Peyer's patch (tissue), 4 donors: ENCODE data around the gene PCBP3. TPM values are rescaled to one million over a fixed set of nuclear protein-coding genes. Genes with fewer than 3 reads are reported as not detected.
A peak's percentile ranks its signal among the peaks of the same experiment; 100 is the strongest.

Experiments
- DNase-seq, 3 donors: peaks; one replicate each; pipeline ENCODE4 v3.0.0-alpha.2; 2017 to 2019
- H3K27ac ChIP-seq, 4 donors: fragments of 200-600 bp; sonication (generic); one replicate each; pipeline ENCODE4 v1.5.1; 2016 to 2019
- H3K27me3 ChIP-seq, 2 donors: fragments of 200-600 bp; sonication (generic); one replicate each; pipeline ENCODE4 v1.5.1; 2019
- H3K36me3 ChIP-seq, 3 donors: fragments of 200-600 bp; sonication (generic); one replicate each; pipeline ENCODE4 v1.5.1; 2016 to 2019
- H3K4me1 ChIP-seq, 4 donors: fragments of 200-600 bp; sonication (generic); one replicate each; pipeline ENCODE4 v1.5.1; 2016 to 2019
- H3K4me3 ChIP-seq, 4 donors: fragments of 200-600 bp; sonication (generic); 1 replicate in 3 of 4; 2 replicates in 1 of 4; pipeline ENCODE4 v1.5.1; 2016 to 2019; ENCODE audit warnings: mild to moderate bottlenecking in 1 of 4
- H3K9me3 ChIP-seq, 4 donors: fragments of 200-600 bp; sonication (generic); one replicate each; pipeline ENCODE4 v1.5.1; 2016 to 2019; ENCODE audit warnings: mild to moderate bottlenecking in 1 of 4
- CTCF ChIP-seq, 6 experiments: fragments of 450-650 bp in 4 of 6; fragments of 200-600 bp in 2 of 6; sonication (generic) in 1 of 6; IDR thresholded peaks; one replicate each; pipeline ENCODE4 v1.5.1; 2017 to 2019; ENCODE audit warnings: antibody characterized with exemption in 6 of 6, mild to moderate bottlenecking in 3 of 6, moderate library complexity in 1 of 6
- POLR2A ChIP-seq, 2 donors: fragments of 450-650 bp; IDR thresholded peaks; one replicate each; pipeline ENCODE4 v1.5.1; 2017; ENCODE audit warnings: antibody characterized with exemption in 2 of 2, mild to moderate bottlenecking in 2 of 2, moderate library complexity in 2 of 2
- total RNA-seq, 4 donors: library from RNA; depleted of rRNA; stranded (reverse); fragments of >200 nt; gene quantifications; one replicate each; pipeline ENCODE4 v1.1.0, GENCODE V29; 2016

The PCBP3 gene
- total RNA-seq, 4 donors from 2014 or later, result 1.1 to 6.0 (median 4.4) TPM; not detected in 1

- Histone ChIP-seq H3K36me3 (peaks cover 0 to 10% (median 0%) of the 10 kb centered on the region in 3 donors), H3K27ac (peak overlapping the region in 2 of 4 donors; percentile 6 to 82), H3K4me3 (no peak overlapping the region), H3K9me3 (no peaks in the 10 kb centered on the region), H3K27me3 (no peaks in the 10 kb centered on the region), H3K4me1 (peaks cover 0 to 18% (median 4%) of the 10 kb centered on the region in 4 donors)
- TF ChIP-seq POLR2A (IDR thresholded peaks at IDR 0.05) (no peak), CTCF (IDR thresholded peaks at IDR 0.05) (no peak)
- DNase-seq, result peak in 1 of 3 donors; percentile 44
Measured at GRCh38 chr21:45985471-45986315, 342.2 kb downstream of the PCBP3 start.

GRCh38 chr21:45986316-45987051 lies 343.0 kb downstream of the PCBP3 start:
- no peak for TF ChIP-seq CTCF (IDR thresholded peaks at IDR 0.05)
- TF ChIP-seq POLR2A (IDR thresholded peaks at IDR 0.05), result no peak
- peaks cover 0 to 14% (median 3%) of the 10 kb centered on the region in 4 donors for H3K4me1 ChIP-seq
- no peaks in the 10 kb centered on the region for H3K27me3 ChIP-seq
- no peaks in the 10 kb centered on the region for H3K9me3 ChIP-seq
- peak in 1 of 3 donors; percentile 34 for DNase-seq
- peaks cover 0 to 10% (median 0%) of the 10 kb centered on the region in 3 donors for H3K36me3 ChIP-seq
- H3K27ac ChIP-seq, result peak overlapping the region in 2 of 4 donors; percentile 19 to 82
- no peak overlapping the region for H3K4me3 ChIP-seq

- no peak overlapping the region for H3K4me3 ChIP-seq
- H3K9me3 ChIP-seq, result no peaks in the 10 kb centered on the region
- peak overlapping the region in 1 of 4 donors; percentile 82 for H3K27ac ChIP-seq
- peaks cover 0 to 8% (median under 1%) of the 10 kb centered on the region in 4 donors for H3K4me1 ChIP-seq
- no peak for TF ChIP-seq CTCF (IDR thresholded peaks at IDR 0.05)
- TF ChIP-seq POLR2A (IDR thresholded peaks at IDR 0.05), result no peak
- peak in 1 of 3 donors; percentile 21 for DNase-seq
- peaks cover 0 to 10% (median 0%) of the 10 kb centered on the region in 3 donors for H3K36me3 ChIP-seq
- no peaks in the 10 kb centered on the region for H3K27me3 ChIP-seq
Measured at GRCh38 chr21:45987121-45987711, 343.7 kb downstream of the PCBP3 start.

GRCh38 chr21:45988366-45989347 lies 345.1 kb downstream of the PCBP3 start:
- peak overlapping the region in 1 of 4 donors; percentile 25 for H3K27ac ChIP-seq
- TF ChIP-seq CTCF (IDR thresholded peaks at IDR 0.05) (no peak), POLR2A (IDR thresholded peaks at IDR 0.05) (no peak)
- no peak overlapping the region for H3K4me3 ChIP-seq
- H3K4me1 ChIP-seq, result peaks cover 0 to 6% (median 0%) of the 10 kb centered on the region in 4 donors
- H3K36me3 ChIP-seq, result peaks cover 0 to 13% (median 0%) of the 10 kb centered on the region in 3 donors
- DNase-seq, result peak in 2 of 3 donors; percentile 26 to 42
- no peaks in the 10 kb centered on the region for H3K9me3 ChIP-seq
- no peaks in the 10 kb centered on the region for H3K27me3 ChIP-seq
